GM18511 (cell line): Measurements from ENCODE around the gene ARHGAP25.

Experiments
- ATAC-seq: cut with Tn5 transposase; IDR thresholded peaks from one replicate; pipeline ENCODE4 v1.9.1; 2021; ENCODE audit warnings: mild to moderate bottlenecking, moderate library complexity; ENCODE audit not compliant: unreplicated experiment

The ARHGAP25 gene

GRCh38 chr2:68734688-68735525, at the start of gene ARHGAP25:
TSS of gene ARHGAP25 (plus strand) at chr2:68734811. CDS start at chr2:68735200, 389 bp downstream.
- ATAC-seq = peak; percentile 63

DNA sequence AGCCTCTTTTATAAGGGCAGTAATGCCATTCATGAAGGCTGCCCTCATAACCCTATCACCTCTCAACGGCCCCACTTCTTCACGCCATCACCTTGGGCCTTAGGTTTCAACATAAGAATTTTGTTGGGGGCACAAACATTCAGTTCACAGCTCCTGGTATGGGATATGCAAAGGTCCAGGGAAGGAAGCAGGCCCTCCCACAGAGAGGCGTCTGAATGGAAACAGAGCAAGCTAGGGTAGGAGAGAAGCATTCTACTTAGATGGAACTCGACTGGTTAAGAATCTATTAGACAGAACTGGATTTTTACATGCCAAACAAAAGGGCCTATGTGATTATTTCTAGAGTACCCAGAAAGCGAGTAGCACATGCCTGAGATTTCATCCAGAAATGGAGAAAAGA, 48.4 kb upstream of the ARHGAP25 start:
- ATAC-seq = no peak

GRCh38 chr2:68687018-68687417, 47.6 kb upstream of the ARHGAP25 start:
- ATAC-seq = no peak

GRCh38 chr2:68689553-68690537, 44.8 kb upstream of the ARHGAP25 start:
- peak; percentile 94 for ATAC-seq

GRCh38 chr2:68690851-68691250, 43.8 kb upstream of the ARHGAP25 start:
- ATAC-seq = no peak

- no peak for ATAC-seq
These were observed 42.1 kb upstream of the ARHGAP25 start for GRCh38 chr2:68692511-68692910.

- ATAC-seq = no peak
These were observed 40.7 kb upstream of the ARHGAP25 start for GRCh38 chr2:68693951-68694350.

DNA sequence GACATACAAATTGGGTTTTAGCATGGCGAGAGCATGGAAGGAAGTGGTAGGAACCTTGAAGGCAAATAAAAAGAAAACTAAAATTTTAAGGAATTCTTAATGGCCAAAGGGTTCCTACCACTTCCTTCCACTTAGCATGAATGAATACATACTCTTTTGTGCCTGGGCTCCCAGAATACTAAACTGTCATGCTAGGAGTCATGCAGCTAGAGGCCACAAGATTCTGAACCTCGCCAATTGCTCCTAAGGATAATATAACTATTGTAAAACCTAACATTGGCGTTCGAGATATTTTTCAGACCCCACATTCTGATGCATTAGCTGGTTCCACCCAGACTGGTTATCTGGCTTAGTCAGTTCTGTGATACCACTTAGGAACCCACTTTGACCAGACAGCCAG, 38.6 kb upstream of the ARHGAP25 start:
- ATAC-seq = no peak

DNA sequence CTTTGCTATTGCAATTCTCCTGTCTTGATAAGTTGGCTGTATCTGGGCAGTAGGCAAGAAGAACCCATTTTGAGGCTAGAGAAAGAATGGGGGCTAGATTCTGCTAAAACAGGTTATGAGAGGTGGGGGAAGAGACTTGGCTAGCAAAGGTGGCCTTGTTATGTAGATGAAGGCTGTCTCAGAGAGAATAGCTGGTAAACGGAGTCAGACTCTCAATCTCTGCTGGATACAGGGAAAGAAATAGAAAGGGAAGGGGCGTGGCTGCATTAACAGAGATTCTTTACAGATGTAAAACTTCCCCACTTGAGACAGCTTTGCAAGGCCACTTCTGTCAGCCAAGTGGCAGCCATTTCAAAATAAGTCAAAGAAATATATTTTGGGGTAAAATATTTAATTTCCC, 38.1 kb upstream of the ARHGAP25 start:
- no peak for ATAC-seq

- ATAC-seq = no peak
These were observed 35.8 kb upstream of the ARHGAP25 start for GRCh38 chr2:68698567-68699377.

DNA sequence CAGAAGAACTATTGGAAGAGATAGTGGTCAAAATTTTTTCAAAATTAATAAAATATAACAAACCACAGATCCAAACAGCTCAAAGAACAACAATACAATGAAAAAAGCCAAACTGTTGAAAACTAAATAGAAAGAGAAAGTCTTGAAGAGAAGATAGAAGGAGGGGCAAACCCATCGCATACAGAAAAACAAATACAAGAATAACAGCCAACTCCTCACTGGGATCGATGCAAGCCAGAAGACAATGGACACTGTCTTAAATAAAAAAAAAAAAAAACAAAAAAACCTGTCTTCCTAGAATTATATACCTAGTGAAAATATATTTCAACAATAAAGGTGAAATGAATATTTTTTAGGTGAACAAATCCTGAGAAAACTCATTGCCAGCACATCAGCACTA, 34.1 kb upstream of the ARHGAP25 start:
- ATAC-seq = no peak

GRCh38 chr2:68706637-68707036, 28.0 kb upstream of the ARHGAP25 start:
- ATAC-seq = no peak

- no peak for ATAC-seq
These were observed 26.0 kb upstream of the ARHGAP25 start for GRCh38 chr2:68708629-68709028.

DNA sequence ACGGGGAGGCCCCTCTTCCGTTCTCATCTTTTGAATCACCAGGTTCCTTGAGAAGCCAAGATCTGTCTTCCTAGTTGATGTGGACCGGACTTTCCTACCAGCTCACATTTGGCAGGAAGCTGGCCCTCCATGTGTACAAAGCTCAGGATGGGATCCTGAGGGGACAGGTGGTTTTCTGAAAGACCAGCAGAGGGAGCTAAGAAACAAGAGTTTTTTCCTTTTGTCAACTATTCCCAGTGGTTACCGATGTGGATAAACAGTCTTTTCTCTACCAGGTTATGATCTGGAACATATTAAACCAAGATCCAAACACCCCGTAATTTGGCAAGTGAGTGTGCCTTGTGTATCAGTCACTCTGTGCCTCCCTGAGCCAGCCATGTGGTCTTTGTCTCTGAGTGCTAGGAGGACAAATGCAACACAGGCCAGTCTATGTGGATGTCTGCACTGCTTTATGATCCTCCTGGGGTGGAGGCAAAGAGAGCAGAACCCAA, 25.1 kb upstream of the ARHGAP25 start:
- peak; percentile 66 for ATAC-seq

- no peak for ATAC-seq
These were observed 24.3 kb upstream of the ARHGAP25 start for GRCh38 chr2:68710336-68710735.

DNA sequence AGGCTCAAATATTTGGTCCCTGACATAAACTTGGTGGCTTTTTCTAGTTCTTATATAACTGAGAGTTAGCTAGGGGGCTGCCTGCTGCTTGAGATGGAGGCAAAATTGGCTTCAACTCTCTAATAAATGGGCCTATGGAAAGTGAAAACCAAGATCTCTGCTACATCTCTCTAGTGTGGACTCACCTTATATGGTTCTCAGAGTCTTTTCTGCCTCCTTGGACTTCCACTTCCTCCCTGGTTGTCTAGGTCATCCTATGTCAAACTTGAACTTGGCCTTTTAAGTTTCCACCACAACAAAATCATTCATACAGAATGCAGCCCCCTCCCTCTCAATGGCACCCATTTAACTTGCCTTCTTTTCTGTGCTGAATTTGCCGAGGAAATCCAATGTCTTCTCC, 23.9 kb upstream of the ARHGAP25 start:
- ATAC-seq = peak; percentile 40

DNA sequence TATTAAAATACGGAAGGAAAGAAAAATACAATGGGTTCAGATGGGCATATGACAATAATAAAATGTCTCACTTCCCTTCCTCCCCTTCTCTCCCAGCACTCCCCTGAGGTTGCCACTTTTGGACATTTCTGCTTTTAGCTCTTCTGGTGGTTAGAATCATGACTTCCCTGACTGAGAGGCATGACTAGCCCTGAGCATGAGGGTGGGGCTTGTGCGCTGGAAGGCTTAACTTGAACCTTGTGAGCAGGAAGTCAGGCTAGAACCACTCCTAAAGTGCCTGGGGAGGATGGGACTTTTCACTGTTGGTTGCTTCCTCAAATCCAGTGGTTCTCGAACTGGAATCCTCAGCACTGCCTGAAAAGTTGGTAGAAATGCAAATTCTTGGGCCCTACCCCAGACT, 19.7 kb upstream of the ARHGAP25 start:
- peak; percentile 85 for ATAC-seq

DNA sequence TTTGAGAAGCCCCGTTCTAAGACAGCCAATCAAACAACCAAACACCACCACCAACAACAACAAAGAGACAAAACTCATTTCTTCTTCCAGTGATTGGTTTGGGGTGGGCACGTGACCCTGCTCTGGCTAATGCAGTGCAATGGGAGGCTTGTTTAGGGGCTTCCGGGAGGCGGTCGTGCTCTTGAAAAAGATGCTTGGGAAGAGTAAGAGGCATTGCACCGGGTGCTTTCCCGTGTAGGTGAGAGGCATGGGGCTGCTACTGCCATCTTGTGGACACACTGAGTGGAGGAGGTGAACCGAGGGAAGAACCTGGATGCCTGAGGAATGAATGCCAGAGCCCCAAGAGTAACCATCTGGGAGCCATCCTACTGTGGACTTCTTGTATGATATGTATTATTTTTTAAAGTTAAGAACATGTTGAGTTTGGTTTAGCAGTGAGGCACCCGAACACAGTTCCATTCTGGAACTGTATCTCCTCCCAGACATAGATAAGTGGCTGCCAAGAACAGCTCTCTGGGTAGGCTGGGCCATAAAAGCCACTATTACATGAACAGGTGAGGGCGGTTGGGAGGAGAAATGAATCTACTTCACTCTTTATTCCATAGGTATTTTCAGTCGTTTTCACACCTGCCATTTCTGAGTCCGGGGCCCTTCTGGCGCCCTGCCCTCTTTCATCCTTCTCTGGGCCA, 19.1 kb upstream of the ARHGAP25 start:
- ATAC-seq = peak; percentile 52

DNA sequence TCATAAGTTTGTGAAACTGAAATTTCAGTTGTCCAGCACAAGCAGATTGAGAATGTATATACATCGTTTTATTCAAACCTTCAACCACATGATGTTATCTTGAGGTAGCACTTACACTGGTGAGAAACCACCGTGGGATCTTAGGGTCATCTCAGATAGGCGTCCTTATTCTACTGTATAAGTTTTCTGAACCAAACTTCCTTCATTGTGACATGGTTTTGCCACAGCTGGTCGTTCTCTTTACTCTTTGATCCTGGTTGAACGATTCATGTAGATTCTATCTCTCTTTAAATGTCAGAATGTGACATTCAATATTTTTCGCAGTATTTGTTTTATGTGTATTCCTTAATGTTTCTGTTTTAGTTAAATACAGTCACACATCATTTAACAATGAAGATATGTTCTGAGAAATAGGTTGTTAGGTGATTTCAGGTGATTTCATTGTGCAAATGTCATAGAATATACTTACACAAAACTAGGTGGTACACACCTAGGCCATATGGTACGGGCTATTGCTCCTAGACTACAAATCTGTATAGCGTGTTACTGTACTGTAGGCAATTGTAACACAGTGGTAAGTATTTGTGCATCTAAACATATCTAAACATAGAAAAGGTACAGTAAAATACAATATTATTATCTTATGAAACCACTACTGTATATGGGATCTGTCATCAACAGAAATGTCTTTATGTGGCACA, 17.9 kb upstream of the ARHGAP25 start:
- ATAC-seq = peak; percentile 28

DNA sequence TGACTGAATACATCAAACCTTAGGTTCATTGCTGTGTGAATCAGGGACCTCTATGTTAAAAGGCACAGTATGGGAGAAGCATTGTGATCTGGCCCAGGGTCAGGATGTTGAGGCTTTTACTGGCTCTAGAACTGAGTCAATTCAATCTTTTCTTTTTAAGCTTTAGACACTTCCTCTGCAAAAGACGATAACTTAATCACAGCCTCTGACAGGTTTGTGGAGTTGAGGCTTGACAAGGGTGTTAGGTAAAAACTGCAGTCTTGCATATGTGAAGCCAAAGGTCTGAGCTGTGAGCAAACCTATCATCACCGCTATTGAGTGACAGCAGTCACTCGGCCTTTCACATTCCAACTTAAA, 17.3 kb upstream of the ARHGAP25 start:
- ATAC-seq = peak; percentile 25
